Suppressor macrophage treated with lipopolysaccharide for 4 hours (primary cell): ENCODE data around the gene DAPK1.

Experiments used
- DNase-seq: peaks from one replicate; pipeline ENCODE4 v3.0.0-alpha.2; 2020

DAPK1 gene

GRCh38 chr9:87497604-87498045 is at the start of gene DAPK1:
Gene DAPK1, plus strand, starts transcription at chr9:87497867. Its CDS starts 1,211 bp downstream, at chr9:87499078.
- peak; percentile 79 for DNase-seq

GRCh38 chr9:87451149-87451548 is 46.5 kb upstream of the DAPK1 start:
- no peak for DNase-seq

GRCh38 chr9:87455407-87455806 is 42.3 kb upstream of the DAPK1 start:
- no peak for DNase-seq

- DNase-seq = no peak
Measured at GRCh38 chr9:87461256-87461655, 36.4 kb upstream of the DAPK1 start.

GRCh38 chr9:87464110-87464991 is 33.3 kb upstream of the DAPK1 start:
- DNase-seq = peak; percentile 80

- no peak for DNase-seq
Measured at GRCh38 chr9:87464992-87465378, 32.7 kb upstream of the DAPK1 start.

GRCh38 chr9:87465816-87466215 is 31.9 kb upstream of the DAPK1 start:
- DNase-seq = no peak

GRCh38 chr9:87467187-87467586 is 30.5 kb upstream of the DAPK1 start:
- DNase-seq = no peak

- DNase-seq = no peak
Measured at GRCh38 chr9:87469793-87470465, 27.7 kb upstream of the DAPK1 start.

- no peak for DNase-seq
Measured at GRCh38 chr9:87471746-87472145, 25.9 kb upstream of the DAPK1 start.

GRCh38 chr9:87475463-87475862 is 22.2 kb upstream of the DAPK1 start:
- no peak for DNase-seq

GRCh38 chr9:87478226-87478992 is 19.3 kb upstream of the DAPK1 start:
- DNase-seq = peak; percentile 47

- peak; percentile 94 for DNase-seq
Measured at GRCh38 chr9:87479801-87480201, 17.9 kb upstream of the DAPK1 start.

GRCh38 chr9:87481890-87482855 is 15.5 kb upstream of the DAPK1 start:
- DNase-seq = no peak

- DNase-seq = no peak
Measured at GRCh38 chr9:87490225-87490624, 7.4 kb upstream of the DAPK1 start.

GRCh38 chr9:87490907-87491306 is 6.8 kb upstream of the DAPK1 start:
- DNase-seq = no peak

GRCh38 chr9:87491523-87491922 is 6.1 kb upstream of the DAPK1 start:
- DNase-seq = no peak

GRCh38 chr9:87492642-87493041 is 5.0 kb upstream of the DAPK1 start:
- no peak for DNase-seq

GRCh38 chr9:87494970-87495471 is 2.6 kb upstream of the DAPK1 start:
- DNase-seq = peak; percentile 71

GRCh38 chr9:87497080-87497603 is 525 bp upstream of the DAPK1 start:
- DNase-seq = no peak

- peak; percentile 62 for DNase-seq
Measured at GRCh38 chr9:87498046-87498810, 561 bp downstream of the DAPK1 start.
